Measurements from ENCODE around the gene SLC25A12.
A peak's percentile ranks its signal among the peaks of the same experiment; 100 is the strongest.
"Not testable (repeated sequence)": the region's sequence is repeated elsewhere in the genome, so short reads cannot be mapped to it uniquely, and the experiment has no call there.

The SLC25A12 gene

DNA sequence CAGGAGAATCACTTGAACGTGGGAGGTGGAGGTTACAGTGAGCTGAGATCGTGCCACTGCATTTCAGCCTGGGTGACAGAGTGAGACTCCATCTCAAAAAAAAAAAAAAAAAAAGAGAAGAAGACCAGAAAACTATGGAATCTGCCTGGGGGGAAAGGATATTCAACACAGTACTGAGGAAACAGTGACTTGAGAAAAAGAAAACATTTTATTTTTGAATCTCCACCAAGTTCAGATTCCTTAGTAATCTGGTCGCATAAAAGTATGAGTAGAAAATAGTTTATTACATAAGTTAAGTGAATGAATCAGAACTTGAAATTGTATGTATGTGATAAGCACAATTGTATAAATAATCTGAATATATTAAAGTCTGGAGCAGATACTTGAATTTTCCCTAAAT lies 15.2 kb upstream of the SLC25A12 start:
- WGBS: 93% methylated on average over 2 of the region's 3 CpGs
- Histone ChIP-seq H3K18ac (ENCODE audit: low read depth in 1 of 2, low read length in 2 of 2) (no peak overlapping the region), H3K36me3 (ENCODE audit: control insufficient read depth in 1 of 2, insufficient read depth in 2 of 2, low read depth in 1 of 2, low read length in 2 of 2) (no peaks in the 10 kb centered on the region), H2BK120ac (ENCODE audit: low read depth, low read length) (no peak overlapping the region), H3K9ac (ENCODE audit: low read length) (no peak overlapping the region), H2AFZ (ENCODE audit: low read depth, low read length) (no peak overlapping the region), H2BK12ac (ENCODE audit: low read length in 2 of 2) (no peak overlapping the region), H3K9me3 (ENCODE audit: control insufficient read depth, low read length) (no peaks in the 10 kb centered on the region), H2AK5ac (ENCODE audit: low read length, severe bottlenecking) (no peak overlapping the region), H3K4me2 (ENCODE audit: low read length, poor library complexity, severe bottlenecking) (no peak overlapping the region), H3K4me3 (ENCODE audit: insufficient read depth in 1 of 2, low read depth in 1 of 2, low read length in 2 of 2) (no peak overlapping the region), H3K27me3 (ENCODE audit: control insufficient read depth in 1 of 2, insufficient read depth in 1 of 2, low read length in 2 of 2) (no peaks in the 10 kb centered on the region), H2BK15ac (ENCODE audit: low read depth, poor library complexity, severe bottlenecking) (no peak overlapping the region), H3K4ac (ENCODE audit: low read depth in 1 of 2, low read length in 2 of 2) (no peak overlapping the region), H3K4me1 (ENCODE audit: control insufficient read depth, insufficient read depth, low read depth, low read length) (no peaks in the 10 kb centered on the region), H3K27ac (ENCODE audit: low read length, poor library complexity, severe bottlenecking) (no peak overlapping the region), H2BK5ac (ENCODE audit: low read depth, low read length, poor library complexity, severe bottlenecking) (no peak overlapping the region), H3K23ac (ENCODE audit: low read length in 2 of 2) (no peak overlapping the region), H3K79me1 (replicated peaks; ENCODE audit: low read length, poor library complexity, severe bottlenecking) (no peaks in the 10 kb centered on the region), H3K14ac (ENCODE audit: low read length in 2 of 2) (no peak overlapping the region), H4K8ac (ENCODE audit: low read length) (no peak overlapping the region), H4K91ac (ENCODE audit: low read length) (no peak overlapping the region)
- DNase-seq: no peak

DNA sequence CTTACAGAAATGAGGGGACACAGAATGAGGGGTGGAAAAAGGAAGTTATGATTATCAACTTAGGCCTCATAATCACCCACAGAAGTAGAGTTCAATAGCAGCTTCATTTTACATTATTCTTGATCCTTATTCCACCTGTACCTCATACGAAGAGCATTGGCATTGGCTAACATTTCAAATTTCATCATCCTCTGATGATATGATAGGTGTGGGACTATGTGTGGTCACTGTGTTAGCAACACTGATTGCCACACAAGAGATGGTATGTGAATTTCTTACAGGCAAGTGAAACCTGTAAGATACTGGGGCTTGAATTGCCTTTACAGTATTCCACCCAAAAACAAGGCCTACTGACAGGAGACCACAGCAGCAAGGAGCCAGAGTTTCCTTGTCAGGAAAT lies 14.2 kb upstream of the SLC25A12 start:
- H2AFZ ChIP-seq (ENCODE audit: low read depth, low read length): peak overlapping the region; percentile 39
- no peaks in the 10 kb centered on the region for H3K27me3 ChIP-seq (ENCODE audit: control insufficient read depth in 1 of 2, insufficient read depth in 1 of 2, low read length in 2 of 2)
- H2BK5ac ChIP-seq (ENCODE audit: low read depth, low read length, poor library complexity, severe bottlenecking): no peak overlapping the region
- no peak overlapping the region for H3K23ac ChIP-seq (ENCODE audit: low read length in 2 of 2)
- H3K14ac ChIP-seq (ENCODE audit: low read length in 2 of 2): no peak overlapping the region
- 100% methylated on average over 1 of the region's 1 CpG for WGBS
- no peak overlapping the region for H3K4ac ChIP-seq (ENCODE audit: low read depth in 1 of 2, low read length in 2 of 2)
- no peak overlapping the region for H3K9ac ChIP-seq (ENCODE audit: low read length)
- H2BK12ac ChIP-seq (ENCODE audit: low read length in 2 of 2): no peak overlapping the region
- H3K79me1 ChIP-seq (replicated peaks; ENCODE audit: low read length, poor library complexity, severe bottlenecking): no peaks in the 10 kb centered on the region
- no peak overlapping the region for H2BK15ac ChIP-seq (ENCODE audit: low read depth, poor library complexity, severe bottlenecking)
- H2BK120ac ChIP-seq (ENCODE audit: low read depth, low read length): no peak overlapping the region
- no peaks in the 10 kb centered on the region for H3K9me3 ChIP-seq (ENCODE audit: control insufficient read depth, low read length)
- H3K36me3 ChIP-seq (ENCODE audit: control insufficient read depth in 1 of 2, insufficient read depth in 2 of 2, low read depth in 1 of 2, low read length in 2 of 2): no peaks in the 10 kb centered on the region
- H4K91ac ChIP-seq (ENCODE audit: low read length): no peak overlapping the region
- no peak for DNase-seq
- H3K4me3 ChIP-seq (ENCODE audit: insufficient read depth in 1 of 2, low read depth in 1 of 2, low read length in 2 of 2): no peak overlapping the region
- H2AK5ac ChIP-seq (ENCODE audit: low read length, severe bottlenecking): no peak overlapping the region
- no peak overlapping the region for H3K18ac ChIP-seq (ENCODE audit: low read depth in 1 of 2, low read length in 2 of 2)
- no peak overlapping the region for H3K4me2 ChIP-seq (ENCODE audit: low read length, poor library complexity, severe bottlenecking)
- H4K8ac ChIP-seq (ENCODE audit: low read length): no peak overlapping the region
- no peak overlapping the region for H3K27ac ChIP-seq (ENCODE audit: low read length, poor library complexity, severe bottlenecking)
- H3K4me1 ChIP-seq (ENCODE audit: control insufficient read depth, insufficient read depth, low read depth, low read length): no peaks in the 10 kb centered on the region

DNA sequence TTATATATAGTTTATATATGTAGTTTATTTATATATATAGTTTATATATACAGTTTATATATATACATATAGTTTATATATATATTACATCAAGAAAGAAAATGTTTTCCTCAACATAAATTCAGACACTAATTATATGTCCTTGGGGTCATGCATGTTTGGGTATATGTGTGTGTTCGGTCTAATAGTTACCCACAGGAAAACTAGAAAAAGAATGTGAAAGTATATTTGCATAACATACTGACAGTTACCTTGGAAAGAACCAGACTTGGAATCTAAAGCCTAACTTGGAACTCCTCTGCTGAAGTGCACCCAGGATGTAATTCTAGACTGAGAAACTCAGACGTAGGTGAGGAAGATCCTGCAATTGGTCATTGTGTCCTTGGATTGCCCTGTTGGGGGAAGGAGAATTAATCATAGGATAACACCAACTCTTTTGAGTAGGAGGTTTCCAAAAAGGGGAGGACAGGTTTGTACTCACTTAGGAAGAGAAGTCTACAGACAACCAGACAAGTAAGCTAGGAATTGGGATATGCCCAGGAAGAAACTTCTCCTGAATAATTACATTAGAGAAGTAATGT lies 8.9 kb upstream of the SLC25A12 start:
- H2BK12ac ChIP-seq (ENCODE audit: low read length in 2 of 2): no peak overlapping the region
- no peak overlapping the region for H3K4me3 ChIP-seq (ENCODE audit: insufficient read depth in 1 of 2, low read depth in 1 of 2, low read length in 2 of 2)
- no peak overlapping the region for H3K4ac ChIP-seq (ENCODE audit: low read depth in 1 of 2, low read length in 2 of 2)
- no peak overlapping the region for H2AFZ ChIP-seq (ENCODE audit: low read depth, low read length)
- H3K23ac ChIP-seq (ENCODE audit: low read length in 2 of 2): no peak overlapping the region
- H3K36me3 ChIP-seq (ENCODE audit: control insufficient read depth in 1 of 2, insufficient read depth in 2 of 2, low read depth in 1 of 2, low read length in 2 of 2): no peaks in the 10 kb centered on the region
- no peak overlapping the region for H4K91ac ChIP-seq (ENCODE audit: low read length)
- H3K27me3 ChIP-seq (ENCODE audit: control insufficient read depth in 1 of 2, insufficient read depth in 1 of 2, low read length in 2 of 2): no peaks in the 10 kb centered on the region
- H3K27ac ChIP-seq (ENCODE audit: low read length, poor library complexity, severe bottlenecking): no peak overlapping the region
- H2BK15ac ChIP-seq (ENCODE audit: low read depth, poor library complexity, severe bottlenecking): no peak overlapping the region
- 78% methylated on average over 1 of the region's 2 CpGs for WGBS
- no peak overlapping the region for H4K8ac ChIP-seq (ENCODE audit: low read length)
- H3K9me3 ChIP-seq (ENCODE audit: control insufficient read depth, low read length): no peaks in the 10 kb centered on the region
- H3K14ac ChIP-seq (ENCODE audit: low read length in 2 of 2): no peak overlapping the region
- H3K18ac ChIP-seq (ENCODE audit: low read depth in 1 of 2, low read length in 2 of 2): no peak overlapping the region
- H2BK5ac ChIP-seq (ENCODE audit: low read depth, low read length, poor library complexity, severe bottlenecking): no peak overlapping the region
- no peak for DNase-seq
- H2BK120ac ChIP-seq (ENCODE audit: low read depth, low read length): no peak overlapping the region
- no peak overlapping the region for H3K9ac ChIP-seq (ENCODE audit: low read length)
- no peak overlapping the region for H3K4me2 ChIP-seq (ENCODE audit: low read length, poor library complexity, severe bottlenecking)
- H2AK5ac ChIP-seq (ENCODE audit: low read length, severe bottlenecking): no peak overlapping the region
- no peaks in the 10 kb centered on the region for H3K79me1 ChIP-seq (replicated peaks; ENCODE audit: low read length, poor library complexity, severe bottlenecking)
- no peaks in the 10 kb centered on the region for H3K4me1 ChIP-seq (ENCODE audit: control insufficient read depth, insufficient read depth, low read depth, low read length)

DNA sequence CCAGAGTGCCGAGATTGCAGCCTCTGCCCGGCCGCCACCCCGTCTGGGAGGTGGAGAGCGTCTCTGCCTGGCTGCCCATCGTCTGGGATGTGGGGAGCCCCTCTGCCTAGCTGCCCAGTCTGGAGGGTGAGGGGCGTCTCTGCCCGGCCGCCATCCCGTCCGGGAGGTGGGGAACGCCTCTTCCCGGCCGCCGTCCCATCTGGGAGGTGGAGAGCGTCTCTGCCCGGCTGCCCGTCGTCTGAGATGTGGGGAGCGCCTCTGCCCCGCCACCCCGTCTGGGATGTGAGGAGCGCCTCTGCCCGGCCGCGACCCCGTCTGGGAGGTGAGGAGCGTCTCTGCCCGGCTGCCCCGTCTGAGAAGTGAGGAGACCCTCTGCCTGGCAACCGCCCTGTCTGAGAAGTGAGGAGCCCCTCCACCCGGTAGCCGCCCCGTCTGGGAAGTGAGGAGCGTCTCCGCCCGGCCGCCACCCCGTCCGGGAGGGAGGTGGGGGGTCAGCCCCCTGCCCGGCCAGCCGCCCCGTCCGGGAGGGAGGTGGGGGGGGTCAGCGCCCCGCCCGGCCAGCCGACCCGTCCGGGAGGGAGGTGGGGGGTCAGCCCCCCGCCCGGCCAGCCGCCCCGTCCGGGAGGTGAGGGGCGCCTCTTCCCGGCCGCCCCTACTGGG lies 5.7 kb upstream of the SLC25A12 start:
- not testable (repeated sequence) for H3K79me1 ChIP-seq (replicated peaks; ENCODE audit: low read length, poor library complexity, severe bottlenecking); H2BK15ac ChIP-seq (ENCODE audit: low read depth, poor library complexity, severe bottlenecking); H2BK5ac ChIP-seq (ENCODE audit: low read depth, low read length, poor library complexity, severe bottlenecking); H2AK5ac ChIP-seq (ENCODE audit: low read length, severe bottlenecking); H3K4me1 ChIP-seq (ENCODE audit: control insufficient read depth, insufficient read depth, low read depth, low read length); H3K4me2 ChIP-seq (ENCODE audit: low read length, poor library complexity, severe bottlenecking); H3K9ac ChIP-seq (ENCODE audit: low read length); H2AFZ ChIP-seq (ENCODE audit: low read depth, low read length); H4K8ac ChIP-seq (ENCODE audit: low read length); H3K9me3 ChIP-seq (ENCODE audit: control insufficient read depth, low read length); H3K4ac ChIP-seq (ENCODE audit: low read depth in 1 of 2, low read length in 2 of 2); H3K4me3 ChIP-seq (ENCODE audit: insufficient read depth in 1 of 2, low read depth in 1 of 2, low read length in 2 of 2); H3K27ac ChIP-seq (ENCODE audit: low read length, poor library complexity, severe bottlenecking); DNase-seq; H2BK12ac ChIP-seq (ENCODE audit: low read length in 2 of 2); H2BK120ac ChIP-seq (ENCODE audit: low read depth, low read length); H4K91ac ChIP-seq (ENCODE audit: low read length); H3K36me3 ChIP-seq (ENCODE audit: control insufficient read depth in 1 of 2, insufficient read depth in 2 of 2, low read depth in 1 of 2, low read length in 2 of 2); H3K14ac ChIP-seq (ENCODE audit: low read length in 2 of 2); H3K23ac ChIP-seq (ENCODE audit: low read length in 2 of 2); H3K18ac ChIP-seq (ENCODE audit: low read depth in 1 of 2, low read length in 2 of 2); H3K27me3 ChIP-seq (ENCODE audit: control insufficient read depth in 1 of 2, insufficient read depth in 1 of 2, low read length in 2 of 2)
- WGBS: 96% methylated on average over 20 of the region's 58 CpGs

Measured in mesenchymal stem cell (in vitro differentiated cells and primary cell).